Measurements from ENCODE around the gene LDB1. TPM values are rescaled to one million over a fixed set of nuclear protein-coding genes. Genes with fewer than 3 reads are reported as not detected.

LDB1 gene
- total RNA-seq, 2 donors from 2014 or later = 49.3 to 49.8 TPM

DNA sequence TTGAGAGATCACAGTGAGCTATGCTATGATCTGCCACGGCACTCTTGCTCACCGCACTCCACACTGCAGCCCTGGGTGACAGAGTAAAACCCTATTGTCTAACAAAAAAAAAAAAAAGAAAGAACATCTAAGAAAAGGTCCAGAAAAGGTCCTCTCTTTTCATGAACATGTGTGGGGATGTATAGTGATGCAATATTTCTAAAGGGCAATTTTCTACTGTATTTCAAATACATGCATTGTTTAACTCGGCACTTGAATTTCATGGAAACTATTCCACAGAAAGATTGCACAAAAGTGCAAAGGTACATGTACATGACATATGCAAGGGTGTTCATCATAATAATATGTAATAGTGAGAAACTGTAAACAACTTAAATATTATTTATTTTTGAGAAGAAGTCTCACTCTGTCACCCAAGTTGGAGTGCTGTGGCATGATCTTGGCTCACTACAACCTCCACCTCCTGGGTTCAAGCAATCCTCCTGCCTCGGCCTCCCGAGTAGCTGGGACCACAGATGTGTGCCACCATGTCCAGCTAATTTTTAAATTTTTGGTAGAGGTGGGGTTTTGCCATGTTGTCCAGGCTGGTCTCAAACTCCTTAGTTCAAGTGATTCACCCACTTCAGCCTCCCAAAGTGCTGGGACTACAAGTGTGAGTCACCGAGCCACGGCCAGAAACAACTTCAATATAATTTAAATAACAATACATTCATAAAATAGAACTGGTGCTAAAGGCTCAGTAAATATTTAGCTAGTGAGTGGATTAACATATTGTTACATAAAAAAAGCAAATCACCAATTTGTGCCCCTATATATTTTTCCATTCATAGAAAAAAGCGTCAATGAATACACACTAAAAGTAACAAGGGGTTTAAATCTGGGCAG lies 11.4 kb upstream of the LDB1 start:
- Histone ChIP-seq H3K4me1 (ENCODE audit: control insufficient read depth in 1 of 2, low read depth in 2 of 2) (peaks cover 9 to 26% of the 10 kb centered on the region in 2 donors), H3K4me3 (no peak overlapping the region), H3K36me3 (no peaks in the 10 kb centered on the region), H3K9me3 (no peaks in the 10 kb centered on the region), H3K27ac (peak overlapping the region; percentile 71 to 87), H3K27me3 (replicated peaks; ENCODE audit: insufficient read depth) (no peaks in the 10 kb centered on the region)
- ATAC-seq (ENCODE audit: insufficient number of reproducible peaks, low FRiP score, low read depth) (no peak), DNase-seq (ENCODE audit: low spot score) (no peak)
- TF ChIP-seq, protein P1, sequence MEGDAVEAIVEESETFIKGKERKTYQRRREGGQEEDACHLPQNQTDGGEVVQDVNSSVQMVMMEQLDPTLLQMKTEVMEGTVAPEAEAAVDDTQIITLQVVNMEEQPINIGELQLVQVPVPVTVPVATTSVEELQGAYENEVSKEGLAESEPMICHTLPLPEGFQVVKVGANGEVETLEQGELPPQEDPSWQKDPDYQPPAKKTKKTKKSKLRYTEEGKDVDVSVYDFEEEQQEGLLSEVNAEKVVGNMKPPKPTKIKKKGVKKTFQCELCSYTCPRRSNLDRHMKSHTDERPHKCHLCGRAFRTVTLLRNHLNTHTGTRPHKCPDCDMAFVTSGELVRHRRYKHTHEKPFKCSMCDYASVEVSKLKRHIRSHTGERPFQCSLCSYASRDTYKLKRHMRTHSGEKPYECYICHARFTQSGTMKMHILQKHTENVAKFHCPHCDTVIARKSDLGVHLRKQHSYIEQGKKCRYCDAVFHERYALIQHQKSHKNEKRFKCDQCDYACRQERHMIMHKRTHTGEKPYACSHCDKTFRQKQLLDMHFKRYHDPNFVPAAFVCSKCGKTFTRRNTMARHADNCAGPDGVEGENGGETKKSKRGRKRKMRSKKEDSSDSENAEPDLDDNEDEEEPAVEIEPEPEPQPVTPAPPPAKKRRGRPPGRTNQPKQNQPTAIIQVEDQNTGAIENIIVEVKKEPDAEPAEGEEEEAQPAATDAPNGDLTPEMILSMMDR (IDR thresholded peaks at IDR 0.05) = no peak

DNA sequence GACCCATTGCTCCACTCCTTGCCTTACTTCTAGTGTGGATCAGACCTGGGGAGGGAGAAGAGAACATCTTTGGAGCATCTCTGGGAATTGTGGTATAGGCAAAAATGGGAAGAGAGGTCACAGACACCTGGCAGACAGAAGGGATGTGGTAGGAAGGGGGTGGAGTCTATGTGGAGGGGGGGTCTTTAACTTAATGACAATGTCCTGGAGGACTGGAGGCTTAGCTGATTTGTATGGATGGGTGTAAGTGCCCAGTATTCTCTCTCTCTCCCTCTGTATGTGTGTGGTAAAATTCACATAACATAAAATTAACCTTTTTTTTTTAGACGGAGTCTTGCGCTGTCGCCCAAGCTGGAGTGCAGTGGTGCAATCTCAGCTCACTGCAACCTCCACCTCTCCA lies 3.1 kb upstream of the LDB1 start:
- Histone ChIP-seq H3K36me3 (no peaks in the 10 kb centered on the region), H3K27ac (no peak overlapping the region), H3K4me1 (ENCODE audit: control insufficient read depth in 1 of 2, low read depth in 2 of 2) (peaks cover 13 to 21% of the 10 kb centered on the region in 2 donors), H3K27me3 (replicated peaks; ENCODE audit: insufficient read depth) (no peaks in the 10 kb centered on the region), H3K4me3 (no peak overlapping the region), H3K9me3 (no peaks in the 10 kb centered on the region)
- ATAC-seq (ENCODE audit: insufficient number of reproducible peaks, low FRiP score, low read depth) (no peak), DNase-seq (ENCODE audit: low spot score) (no peak)
- TF ChIP-seq, protein P1 (IDR thresholded peaks at IDR 0.05) = no peak

DNA sequence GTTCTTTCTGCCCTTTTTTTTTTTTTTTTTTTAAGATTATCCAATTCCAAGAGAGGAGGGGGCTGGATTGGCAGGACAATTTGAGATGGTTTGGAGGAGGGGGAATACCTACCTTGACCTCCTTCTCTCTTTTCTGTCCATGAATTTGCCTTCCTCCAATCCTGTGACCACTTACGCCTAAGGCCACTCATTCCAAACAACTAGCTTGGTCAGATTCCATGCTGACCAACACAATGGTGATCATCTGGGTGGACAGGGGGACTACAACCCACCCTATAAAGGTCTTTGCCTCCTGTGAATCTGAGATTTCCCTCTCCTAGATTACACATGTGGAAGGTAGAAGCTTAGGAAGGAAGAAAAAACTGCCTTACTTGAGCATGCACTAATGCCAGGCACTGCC lies 2.3 kb upstream of the LDB1 start:
- Histone ChIP-seq H3K27ac (peak overlapping the region; percentile 97 to 100), H3K9me3 (no peaks in the 10 kb centered on the region), H3K4me3 (no peak overlapping the region), H3K27me3 (replicated peaks; ENCODE audit: insufficient read depth) (no peaks in the 10 kb centered on the region), H3K36me3 (no peaks in the 10 kb centered on the region), H3K4me1 (ENCODE audit: control insufficient read depth in 1 of 2, low read depth in 2 of 2) (peaks cover 20 to 29% of the 10 kb centered on the region in 2 donors)
- ATAC-seq (ENCODE audit: insufficient number of reproducible peaks, low FRiP score, low read depth) (no peak), DNase-seq (ENCODE audit: low spot score) (no peak)
- TF ChIP-seq, protein P1 (IDR thresholded peaks at IDR 0.05) = no peak

DNA sequence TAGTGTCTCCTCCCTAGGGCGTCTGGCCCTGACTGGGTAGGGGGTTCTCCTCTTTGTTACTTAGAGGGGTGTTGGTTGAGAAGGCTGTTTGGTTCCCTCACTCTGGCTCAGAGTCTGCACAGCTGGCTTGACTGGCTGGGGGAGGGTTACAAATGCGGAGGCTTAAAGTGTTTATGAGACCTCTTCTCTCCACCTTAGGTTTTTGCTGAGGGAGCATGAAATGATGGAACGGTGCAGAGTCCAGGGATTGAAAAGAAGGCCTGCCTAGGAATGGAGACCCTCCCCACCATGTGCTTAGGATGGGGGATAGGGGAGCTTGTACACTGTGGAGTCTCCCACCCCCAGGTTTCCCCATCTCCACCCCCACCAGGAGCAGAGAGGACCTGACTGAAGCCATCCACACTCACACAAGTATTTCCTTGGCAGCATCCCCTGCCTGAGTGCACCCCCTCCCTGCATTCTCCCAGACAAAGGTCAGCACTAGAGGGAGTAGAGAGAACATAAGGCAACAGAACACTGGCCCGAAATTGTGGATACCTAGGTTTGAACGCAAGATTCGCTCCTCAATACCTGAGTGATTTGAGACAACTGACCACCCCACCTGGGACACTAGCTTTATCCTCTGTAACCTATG lies 1.7 kb upstream of the LDB1 start:
- no peak for ATAC-seq (ENCODE audit: insufficient number of reproducible peaks, low FRiP score, low read depth)

More for the DNA sequence above, 1.7 kb upstream of the LDB1 start:
- H3K36me3 ChIP-seq = no peaks in the 10 kb centered on the region
- H3K27ac ChIP-seq = peak overlapping the region; percentile 97 to 100
- TF ChIP-seq, protein P1 (IDR thresholded peaks at IDR 0.05) = peak; percentile 9
- no peaks in the 10 kb centered on the region for H3K9me3 ChIP-seq
- H3K4me3 ChIP-seq = peak overlapping the region; percentile 93
- peaks cover 25 to 35% of the 10 kb centered on the region in 2 donors for H3K4me1 ChIP-seq (ENCODE audit: control insufficient read depth in 1 of 2, low read depth in 2 of 2)
- no peak for DNase-seq (ENCODE audit: low spot score)
- H3K27me3 ChIP-seq (replicated peaks; ENCODE audit: insufficient read depth) = no peaks in the 10 kb centered on the region
